Measurements from ENCODE around the gene LGALS8. TPM values are rescaled to one million over a fixed set of nuclear protein-coding genes. Genes with fewer than 3 reads are reported as not detected.

LGALS8 gene
- total RNA-seq, 6 experiments from 2014 or later = 27.4 to 37.5 (median 35.0) TPM

GRCh38 chr1:236489710-236490377 is 33.9 kb upstream of the LGALS8 start:
- H3K36me3 Mint-ChIP-seq (ENCODE audit: low read depth) = no peaks in the 10 kb centered on the region
- no peak overlapping the region for H3K27ac Mint-ChIP-seq
- H3K4me1 Mint-ChIP-seq (ENCODE audit: low read depth) = no peaks in the 10 kb centered on the region
- peaks cover 9% of the 10 kb centered on the region; the same call in 1 of the 2 replicates for H3K27me3 Mint-ChIP-seq (ENCODE audit: insufficient read depth)
- DNase-seq = peak; percentile 35
- TF ChIP-seq CTCF (IDR thresholded peaks at IDR 0.05) = peak; percentile 81
- no peak overlapping the region for H3K4me3 Mint-ChIP-seq
- H3K9me3 Mint-ChIP-seq = no peaks in the 10 kb centered on the region

- no peak for DNase-seq
- Mint-ChIP-seq H3K36me3 (ENCODE audit: low read depth) (no peaks in the 10 kb centered on the region), H3K27me3 (ENCODE audit: insufficient read depth) (peaks cover 16% of the 10 kb centered on the region), H3K27ac (no peak overlapping the region), H3K4me3 (no peak overlapping the region), H3K9me3 (no peaks in the 10 kb centered on the region), H3K4me1 (ENCODE audit: low read depth) (no peaks in the 10 kb centered on the region)
- TF ChIP-seq CTCF (IDR thresholded peaks at IDR 0.05) = no peak
Observed at GRCh38 chr1:236491469-236492136, 32.2 kb upstream of the LGALS8 start.

- TF ChIP-seq CTCF (IDR thresholded peaks at IDR 0.05) = no peak
- DNase-seq = no peak
- H3K27me3 Mint-ChIP-seq (ENCODE audit: insufficient read depth) = peaks cover 18% of the 10 kb centered on the region
- H3K9me3 Mint-ChIP-seq = no peaks in the 10 kb centered on the region
- no peaks in the 10 kb centered on the region for H3K36me3 Mint-ChIP-seq (ENCODE audit: low read depth)
- H3K4me1 Mint-ChIP-seq (ENCODE audit: low read depth) = no peaks in the 10 kb centered on the region
- H3K27ac Mint-ChIP-seq = no peak overlapping the region
- H3K4me3 Mint-ChIP-seq = no peak overlapping the region
Observed at GRCh38 chr1:236492378-236492777, 31.4 kb upstream of the LGALS8 start.

- H3K36me3 Mint-ChIP-seq (ENCODE audit: low read depth) = no peaks in the 10 kb centered on the region
- no peak for DNase-seq
- TF ChIP-seq CTCF (IDR thresholded peaks at IDR 0.05) = no peak
- no peaks in the 10 kb centered on the region for H3K4me1 Mint-ChIP-seq (ENCODE audit: low read depth)
- H3K4me3 Mint-ChIP-seq = no peak overlapping the region
- no peak overlapping the region for H3K27ac Mint-ChIP-seq
- no peaks in the 10 kb centered on the region for H3K9me3 Mint-ChIP-seq
- H3K27me3 Mint-ChIP-seq (ENCODE audit: insufficient read depth) = peaks cover 21% of the 10 kb centered on the region
Observed at GRCh38 chr1:236494082-236494481, 29.7 kb upstream of the LGALS8 start.

- no peaks in the 10 kb centered on the region for H3K4me1 Mint-ChIP-seq (ENCODE audit: low read depth)
- peak overlapping the region; percentile 8; the same call in 1 of the 2 replicates for H3K4me3 Mint-ChIP-seq
- no peak for DNase-seq
- no peaks in the 10 kb centered on the region for H3K9me3 Mint-ChIP-seq
- H3K36me3 Mint-ChIP-seq (ENCODE audit: low read depth) = no peaks in the 10 kb centered on the region
- no peak overlapping the region for H3K27ac Mint-ChIP-seq
- no peak for TF ChIP-seq CTCF (IDR thresholded peaks at IDR 0.05)
- H3K27me3 Mint-ChIP-seq (ENCODE audit: insufficient read depth) = peaks cover 21% of the 10 kb centered on the region
Observed at GRCh38 chr1:236494586-236495466, 29.0 kb upstream of the LGALS8 start.

Measured in HFFc6 (cell line).